Measurements from ENCODE around the gene EML6.

The EML6 gene

DNA sequence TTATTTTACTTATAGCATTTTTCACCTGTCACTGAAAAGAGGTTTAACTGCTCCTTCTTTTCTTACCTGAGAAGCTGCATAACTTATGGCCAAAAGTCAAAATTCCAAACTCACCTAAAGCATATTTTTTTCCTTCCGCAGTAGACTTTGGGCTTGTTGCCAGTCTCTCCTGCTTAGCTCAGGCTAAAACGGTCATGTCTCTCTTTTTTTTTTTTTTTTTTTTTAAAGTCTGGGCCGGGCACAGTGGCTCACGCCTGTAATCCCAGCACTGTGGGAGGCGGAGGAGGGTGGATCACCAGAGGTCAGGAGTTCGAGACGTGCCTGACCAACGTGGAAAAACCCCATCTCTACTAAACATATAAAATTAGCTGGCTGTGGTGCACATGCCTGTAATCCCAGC, 213.3 kb downstream of the EML6 start:
- TF ChIP-seq, protein P1, sequence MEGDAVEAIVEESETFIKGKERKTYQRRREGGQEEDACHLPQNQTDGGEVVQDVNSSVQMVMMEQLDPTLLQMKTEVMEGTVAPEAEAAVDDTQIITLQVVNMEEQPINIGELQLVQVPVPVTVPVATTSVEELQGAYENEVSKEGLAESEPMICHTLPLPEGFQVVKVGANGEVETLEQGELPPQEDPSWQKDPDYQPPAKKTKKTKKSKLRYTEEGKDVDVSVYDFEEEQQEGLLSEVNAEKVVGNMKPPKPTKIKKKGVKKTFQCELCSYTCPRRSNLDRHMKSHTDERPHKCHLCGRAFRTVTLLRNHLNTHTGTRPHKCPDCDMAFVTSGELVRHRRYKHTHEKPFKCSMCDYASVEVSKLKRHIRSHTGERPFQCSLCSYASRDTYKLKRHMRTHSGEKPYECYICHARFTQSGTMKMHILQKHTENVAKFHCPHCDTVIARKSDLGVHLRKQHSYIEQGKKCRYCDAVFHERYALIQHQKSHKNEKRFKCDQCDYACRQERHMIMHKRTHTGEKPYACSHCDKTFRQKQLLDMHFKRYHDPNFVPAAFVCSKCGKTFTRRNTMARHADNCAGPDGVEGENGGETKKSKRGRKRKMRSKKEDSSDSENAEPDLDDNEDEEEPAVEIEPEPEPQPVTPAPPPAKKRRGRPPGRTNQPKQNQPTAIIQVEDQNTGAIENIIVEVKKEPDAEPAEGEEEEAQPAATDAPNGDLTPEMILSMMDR (IDR thresholded peaks at IDR 0.05), result no peak
- no peaks in the 10 kb centered on the region for H3K27me3 Mint-ChIP-seq (ENCODE audit: low read depth, poor library complexity)
- no peak overlapping the region for H3K27ac Mint-ChIP-seq
- H3K4me1 Mint-ChIP-seq, result no peaks in the 10 kb centered on the region
- no peak for DNase-seq
- peaks cover 7% of the 10 kb centered on the region for H3K36me3 Mint-ChIP-seq (ENCODE audit: low read depth)
- peaks cover 19% of the 10 kb centered on the region for H3K9me3 Mint-ChIP-seq
- H3K4me3 Mint-ChIP-seq, result no peak overlapping the region

DNA sequence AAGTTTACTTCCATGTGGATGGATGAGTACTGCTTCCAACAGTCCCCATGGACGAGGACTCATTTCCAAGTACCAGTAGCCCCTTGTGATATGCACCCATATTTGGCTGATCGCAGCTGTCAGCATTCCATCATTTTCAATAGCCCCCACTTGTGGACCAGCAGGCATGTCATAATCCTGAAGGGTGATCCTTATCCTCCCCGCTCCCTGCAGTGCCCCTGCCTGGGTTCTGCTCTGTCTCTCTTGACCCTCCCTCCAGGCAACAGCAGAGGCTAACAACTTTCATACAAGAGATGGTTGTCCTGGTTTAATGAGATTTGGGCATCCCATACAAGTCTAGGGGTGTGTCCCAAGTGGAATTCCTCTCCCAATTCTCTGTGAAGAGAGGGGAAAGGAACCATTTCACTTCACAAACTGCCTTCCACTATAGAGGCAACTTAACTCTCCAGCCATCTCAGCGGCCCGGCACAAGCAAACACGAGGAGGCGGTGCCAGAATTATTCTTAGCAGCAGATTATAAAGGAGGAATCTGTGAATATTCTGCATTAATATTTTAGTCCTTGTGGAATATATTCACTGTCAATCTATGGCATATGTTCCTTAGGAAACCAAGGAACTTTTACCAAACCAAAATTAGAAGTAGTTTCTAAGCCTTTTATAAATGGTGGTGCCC, 216.1 kb downstream of the EML6 start:
- H3K9me3 Mint-ChIP-seq, result peaks cover 19% of the 10 kb centered on the region
- H3K27me3 Mint-ChIP-seq (ENCODE audit: low read depth, poor library complexity), result no peaks in the 10 kb centered on the region
- peaks cover 7% of the 10 kb centered on the region for H3K36me3 Mint-ChIP-seq (ENCODE audit: low read depth)
- H3K27ac Mint-ChIP-seq, result no peak overlapping the region
- no peak for DNase-seq
- no peak overlapping the region for H3K4me3 Mint-ChIP-seq
- no peaks in the 10 kb centered on the region for H3K4me1 Mint-ChIP-seq
- TF ChIP-seq, protein P1 (IDR thresholded peaks at IDR 0.05), result no peak

DNA sequence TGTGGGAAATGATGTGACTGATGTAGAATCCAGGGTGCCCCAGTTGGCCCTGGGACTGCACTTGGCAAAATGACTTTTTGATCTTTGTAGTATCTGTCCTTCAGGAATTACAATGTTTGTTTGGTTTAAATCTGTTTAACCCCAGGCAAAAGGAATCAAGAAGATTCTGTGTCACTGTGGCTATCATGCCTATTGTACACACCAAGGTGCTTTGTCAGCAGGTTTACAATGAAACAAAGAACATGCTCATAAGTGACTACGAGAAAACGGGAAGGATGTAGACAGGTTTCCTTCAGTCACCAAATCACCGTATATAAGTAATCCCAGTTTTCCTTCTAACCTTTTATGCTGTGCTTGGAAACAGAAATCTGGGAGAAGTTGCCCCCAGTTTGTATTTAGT, 217.3 kb downstream of the EML6 start:
- Mint-ChIP-seq H3K9me3 (peaks cover 25% of the 10 kb centered on the region), H3K27ac (no peak overlapping the region), H3K27me3 (ENCODE audit: low read depth, poor library complexity) (no peaks in the 10 kb centered on the region), H3K4me3 (no peak overlapping the region), H3K4me1 (peaks cover 5% of the 10 kb centered on the region), H3K36me3 (ENCODE audit: low read depth) (peaks cover 7% of the 10 kb centered on the region)
- TF ChIP-seq, protein P1 (IDR thresholded peaks at IDR 0.05), result no peak
- no peak for DNase-seq

DNA sequence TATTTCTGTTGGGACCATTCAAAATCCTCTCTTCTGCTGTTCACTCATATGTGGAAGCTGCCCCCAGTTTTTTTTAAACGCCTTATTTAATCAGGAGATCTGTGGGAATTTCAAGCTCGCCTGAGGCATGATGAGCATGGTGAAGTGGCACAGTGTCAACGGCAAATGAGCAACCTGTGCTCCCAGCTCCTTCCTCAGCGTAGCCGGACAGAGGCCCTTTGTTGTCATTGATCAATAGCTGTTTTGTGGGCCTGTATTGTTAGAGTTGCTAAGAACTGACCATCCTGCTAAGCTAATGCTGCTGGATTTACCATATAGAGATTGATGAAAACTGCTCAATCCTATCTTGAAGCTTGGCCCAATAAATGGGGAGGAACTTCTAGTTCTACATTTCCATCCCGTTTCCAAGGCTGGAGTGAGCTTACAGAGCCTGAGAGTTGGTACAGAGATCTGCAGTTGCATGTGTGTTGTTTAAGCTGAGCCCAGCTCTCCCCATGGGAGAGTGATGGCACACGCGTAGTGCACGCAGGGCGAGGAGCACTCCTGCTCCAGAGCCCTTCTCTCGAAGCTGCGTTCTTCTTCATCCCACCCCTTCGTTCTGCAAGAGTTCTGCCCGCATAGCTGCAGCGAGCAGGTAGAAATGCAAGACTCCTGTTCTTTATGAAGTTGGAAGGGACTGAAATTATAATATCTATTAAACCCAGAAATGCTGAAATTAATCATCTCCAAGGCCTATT, 218.0 kb downstream of the EML6 start:
- peak overlapping the region; percentile 58 for H3K27ac Mint-ChIP-seq

DNA sequence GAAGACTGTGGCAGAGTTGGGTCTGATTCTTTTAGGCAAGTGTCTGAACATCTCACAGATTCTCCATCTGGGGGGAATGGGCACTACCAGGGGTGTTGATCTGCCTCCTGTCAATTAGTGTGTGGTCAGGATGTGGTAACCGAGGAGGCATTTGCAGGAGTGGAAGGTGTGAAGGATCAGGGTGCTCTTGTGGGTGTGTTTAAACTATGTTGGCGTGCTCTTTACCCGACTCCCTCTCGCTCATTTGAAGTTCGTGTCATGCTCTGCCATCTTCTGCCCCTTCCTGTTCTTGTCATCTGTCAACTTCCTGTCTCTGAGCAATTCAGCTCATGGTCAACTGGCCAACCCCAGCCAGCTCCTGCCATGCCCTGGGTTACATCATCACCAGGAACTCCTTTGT, 218.9 kb downstream of the EML6 start:
- TF ChIP-seq, protein P1 (IDR thresholded peaks at IDR 0.05), result no peak
- Mint-ChIP-seq H3K4me1 (peaks cover 17% of the 10 kb centered on the region), H3K27ac (no peak overlapping the region), H3K36me3 (ENCODE audit: low read depth) (peaks cover 7% of the 10 kb centered on the region), H3K4me3 (no peak overlapping the region), H3K27me3 (ENCODE audit: low read depth, poor library complexity) (no peaks in the 10 kb centered on the region), H3K9me3 (peaks cover 26% of the 10 kb centered on the region)
- DNase-seq, result no peak

More for the DNA sequence above, 218.0 kb downstream of the EML6 start:
- Mint-ChIP-seq H3K27me3 (ENCODE audit: low read depth, poor library complexity) (no peaks in the 10 kb centered on the region), H3K9me3 (peaks cover 26% of the 10 kb centered on the region), H3K36me3 (ENCODE audit: low read depth) (peaks cover 7% of the 10 kb centered on the region), H3K4me3 (no peak overlapping the region), H3K4me1 (peaks cover 11% of the 10 kb centered on the region)
- no peak for DNase-seq
- TF ChIP-seq, protein P1 (IDR thresholded peaks at IDR 0.05), result no peak

Data from nephron progenitor cell (in vitro differentiated cells).